Epithelial cell of esophagus (primary cell): Measurements from ENCODE around the gene C17orf107.
"Not testable (repeated sequence)": the region's sequence is repeated elsewhere in the genome, so short reads cannot be mapped to it uniquely, and the experiment has no call there.

Experiments used
- DNase-seq: peaks from one replicate; pipeline ENCODE4 v3.0.0; 2010; ENCODE audit warnings: low read depth
- H3K4me3 ChIP-seq: 2 replicates; pipeline ENCODE4 v1.5.1; 2011; ENCODE audit warnings: mild to moderate bottlenecking, low read length, control low read depth
- CTCF ChIP-seq: IDR thresholded peaks from 2 replicates; pipeline ENCODE4 v1.5.1; 2011; ENCODE audit warnings: low read depth, mild to moderate bottlenecking, low read length, control low read depth, inconsistent platforms; ENCODE audit not compliant: insufficient read depth; ENCODE audit errors: missing control alignments

Gene C17orf107

GRCh38 chr17:4913994-4914393 lies 14.7 kb downstream of the C17orf107 start:
- TF ChIP-seq CTCF: no peak

GRCh38 chr17:4914551-4914950 lies 15.2 kb downstream of the C17orf107 start:
- DNase-seq, H3K4me3 ChIP-seq: not testable (repeated sequence)

More at GRCh38 chr17:4913994-4914393, 14.7 kb downstream of the C17orf107 start:
- no peak overlapping the region for H3K4me3 ChIP-seq
- DNase-seq: no peak

- no peak for TF ChIP-seq CTCF
- no peak for DNase-seq
- H3K4me3 ChIP-seq: no peak overlapping the region
Observed at GRCh38 chr17:4919511-4920047, 20.2 kb downstream of the C17orf107 start.

- no peak for TF ChIP-seq CTCF
- no peak overlapping the region for H3K4me3 ChIP-seq
- peak; percentile 84 for DNase-seq
Observed at GRCh38 chr17:4920351-4921048, 21.2 kb downstream of the C17orf107 start.

- H3K4me3 ChIP-seq: no peak overlapping the region
- no peak for TF ChIP-seq CTCF
- DNase-seq: no peak
Observed at GRCh38 chr17:4921320-4921719, 22.0 kb downstream of the C17orf107 start.

GRCh38 chr17:4926577-4927335 lies 27.4 kb downstream of the C17orf107 start:
- DNase-seq, H3K4me3 ChIP-seq: not testable (repeated sequence)

- no peak overlapping the region for H3K4me3 ChIP-seq
- no peak for TF ChIP-seq CTCF
- DNase-seq: no peak
Observed at GRCh38 chr17:4928881-4929280, 29.5 kb downstream of the C17orf107 start.

- no peak for DNase-seq
- H3K4me3 ChIP-seq: no peak within 1 kb of the TSS
- no peak for TF ChIP-seq CTCF
Observed at GRCh38 chr17:4931963-4932362, 32.6 kb downstream of the C17orf107 start, which contains the start of gene GP1BA. Gene GP1BA, plus strand, starts transcription at chr17:4932277. Its CDS starts 328 bp downstream, at chr17:4932605.
